ENCODE data around the gene GHITM.
"Not testable (repeated sequence)": the region's sequence is repeated elsewhere in the genome, so short reads cannot be mapped to it uniquely, and the experiment has no call there.

The GHITM gene

DNA sequence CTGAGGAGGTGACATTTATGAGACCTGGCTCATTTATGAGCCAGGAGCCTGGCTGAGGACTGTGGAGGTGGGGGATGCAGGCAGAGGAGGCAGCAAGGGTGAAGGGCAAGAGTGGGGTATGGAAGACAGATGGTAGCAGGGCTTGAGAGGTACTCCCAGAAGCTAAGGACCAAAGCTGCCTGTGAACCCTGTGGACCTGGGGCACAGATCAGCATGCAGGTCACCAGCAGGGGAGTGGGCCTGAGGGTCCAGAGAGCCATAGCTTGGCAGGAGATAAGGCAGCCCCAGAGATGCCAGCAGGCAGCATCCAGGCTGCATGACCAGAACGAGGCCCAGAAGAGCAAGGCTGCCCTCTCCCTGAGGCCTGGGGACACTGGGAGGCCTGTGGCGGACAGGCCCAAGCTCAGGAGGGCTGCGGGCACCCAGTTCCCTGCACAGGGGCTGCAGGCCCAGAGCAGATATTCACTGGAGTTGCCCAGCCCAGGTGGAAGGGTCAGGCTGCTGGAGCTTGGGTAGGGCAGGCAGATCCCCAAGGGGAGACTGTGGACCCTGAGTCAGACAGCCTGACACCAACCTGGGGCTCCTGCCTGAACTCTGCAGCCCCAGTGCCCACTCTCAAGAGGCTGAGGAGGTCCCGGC, 37.6 kb downstream of the GHITM start:
- DNase-seq = no peak

DNA sequence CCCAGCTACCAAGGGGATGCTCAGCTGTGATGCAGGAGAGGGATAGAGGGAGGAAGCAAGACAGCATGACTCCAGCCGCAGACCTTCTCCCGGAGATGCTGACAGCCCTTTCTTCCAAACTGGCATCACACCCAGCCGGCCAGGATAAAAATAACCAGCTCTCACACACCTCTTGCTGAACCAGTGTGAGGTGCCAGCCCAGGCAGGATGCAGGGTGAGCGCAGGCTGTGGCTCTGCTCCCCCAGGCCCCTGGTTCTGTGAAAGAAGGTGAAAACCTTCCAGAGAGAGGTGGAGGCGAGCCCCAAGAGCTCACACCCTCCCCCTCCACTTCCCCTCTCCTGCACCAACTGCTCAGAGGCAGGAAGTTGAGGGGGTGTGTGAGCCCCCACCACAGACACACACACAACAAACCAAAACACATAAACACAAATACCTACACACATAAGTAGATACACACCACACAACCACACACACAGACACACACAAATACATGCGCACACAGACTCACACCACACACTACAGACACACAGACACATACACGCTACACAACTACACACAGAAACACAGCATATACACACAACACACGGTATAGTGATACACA, 38.3 kb downstream of the GHITM start:
- peak; percentile 20 for DNase-seq

DNA sequence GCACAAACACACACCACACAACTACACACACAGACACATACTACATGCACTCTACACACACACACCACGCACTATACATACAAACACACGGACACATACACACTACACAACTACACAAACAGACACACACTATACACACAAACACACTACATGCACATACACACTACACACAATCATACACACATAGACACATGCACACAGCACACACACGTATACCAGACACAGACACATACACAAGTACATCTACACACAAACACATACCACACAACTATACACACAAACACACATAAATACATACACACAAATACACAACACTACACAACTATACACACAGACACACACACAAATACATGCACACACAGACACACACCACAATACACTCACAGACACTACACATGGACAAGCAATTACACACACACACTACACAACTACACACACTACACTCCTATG, 38.9 kb downstream of the GHITM start:
- DNase-seq = no peak

DNA sequence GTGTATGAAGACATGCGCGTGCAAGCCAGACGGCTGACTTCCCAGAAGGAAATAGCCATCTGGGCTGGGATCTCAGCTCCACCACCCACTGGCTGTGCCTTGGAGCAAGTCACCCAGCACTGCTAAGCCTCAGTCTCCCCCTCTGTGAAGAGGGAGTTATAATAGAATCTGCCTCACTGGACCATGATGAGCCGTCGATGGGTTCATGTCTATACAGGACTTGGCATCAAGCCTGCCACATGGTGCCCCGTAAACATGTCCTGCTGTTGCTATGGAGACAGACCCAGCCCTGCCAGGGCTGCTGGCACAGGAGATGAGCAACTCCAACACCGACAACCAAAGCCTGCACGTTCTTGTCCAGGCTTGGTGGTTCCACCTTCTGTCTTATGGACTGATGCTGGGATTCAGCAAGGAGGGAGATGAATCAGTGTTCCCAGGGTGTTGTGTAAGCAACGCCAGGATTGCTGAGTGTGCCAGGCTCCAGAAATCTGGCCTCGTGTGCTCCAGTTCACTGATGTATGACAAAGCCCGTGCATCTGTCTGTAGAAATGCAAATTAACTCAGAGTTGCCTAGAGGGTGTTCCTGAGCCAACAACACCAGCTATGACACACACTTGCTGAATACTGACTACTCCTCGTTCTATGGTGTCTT, 39.9 kb downstream of the GHITM start:
- no peak for DNase-seq

DNA sequence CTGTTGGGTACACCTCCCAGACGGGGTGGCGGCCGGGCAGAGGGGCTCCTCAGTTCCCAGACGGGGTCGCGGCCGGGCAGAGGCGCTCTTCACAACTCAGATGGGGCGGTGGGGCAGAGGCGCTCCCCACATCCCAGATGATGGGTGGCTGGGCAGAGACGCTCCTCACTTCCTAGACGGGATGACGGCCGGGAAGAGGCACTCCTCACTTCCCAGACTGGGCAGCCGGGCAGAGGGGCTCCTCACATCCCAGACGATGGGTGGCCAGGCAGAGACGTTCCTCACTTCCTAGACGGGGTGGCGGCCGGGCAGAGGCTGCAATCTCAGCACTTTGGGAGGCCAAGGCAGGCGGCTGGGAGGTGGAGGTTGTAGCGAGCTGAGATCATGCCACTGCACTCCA, 41.1 kb downstream of the GHITM start:
- not testable (repeated sequence) for DNase-seq

GRCh38 chr10:84181631-84182030, 42.3 kb downstream of the GHITM start:
- DNase-seq = no peak

GRCh38 chr10:84184517-84184916, 45.2 kb downstream of the GHITM start:
- DNase-seq = no peak

GRCh38 chr10:84185526-84186175, 46.3 kb downstream of the GHITM start:
- DNase-seq = no peak

GRCh38 chr10:84188815-84189214, 49.5 kb downstream of the GHITM start:
- no peak for DNase-seq

DNA sequence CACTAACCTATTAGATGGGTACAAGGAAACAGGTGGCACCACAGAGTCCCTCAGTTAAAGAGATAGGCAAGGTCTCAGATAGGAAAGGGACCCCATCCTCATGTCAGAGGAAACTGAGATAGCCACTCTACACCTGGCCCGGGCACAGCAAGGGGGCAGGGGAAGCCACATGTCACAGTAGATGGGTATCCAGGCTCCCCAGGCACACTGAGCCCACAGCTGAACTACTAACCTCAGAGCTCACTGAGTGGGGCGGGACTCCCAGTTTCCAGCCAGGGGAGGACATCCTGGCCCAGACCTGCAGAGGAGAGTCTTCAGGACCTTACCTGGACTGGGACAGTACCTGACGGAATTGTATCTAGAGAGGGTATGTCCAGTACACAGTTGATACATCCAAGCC, 51.3 kb downstream of the GHITM start:
- no peak for DNase-seq

GRCh38 chr10:84191106-84191505, 51.8 kb downstream of the GHITM start:
- DNase-seq = no peak

DNA sequence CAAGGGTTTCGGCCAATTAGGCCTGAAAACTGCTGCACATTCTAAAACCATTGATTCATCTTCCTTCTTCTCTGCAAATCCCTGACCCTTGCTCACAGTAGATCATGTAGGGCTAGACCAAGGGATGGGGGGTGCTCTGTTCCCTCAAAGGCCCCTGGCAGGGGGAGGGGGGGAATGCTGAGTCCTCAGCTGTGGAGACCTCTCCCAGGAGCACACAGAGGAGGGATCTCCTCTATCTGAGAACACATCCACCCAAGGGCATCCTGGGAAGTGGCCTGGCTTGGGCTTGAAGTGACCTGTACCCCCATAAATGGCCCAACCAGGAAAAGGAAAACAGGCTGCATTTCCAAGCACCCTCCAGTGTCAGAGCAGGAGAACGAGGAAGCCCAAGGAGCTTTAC, 54.0 kb downstream of the GHITM start:
- no peak for DNase-seq

- DNase-seq = no peak
Measured at GRCh38 chr10:84193846-84194423, 54.6 kb downstream of the GHITM start.

DNA sequence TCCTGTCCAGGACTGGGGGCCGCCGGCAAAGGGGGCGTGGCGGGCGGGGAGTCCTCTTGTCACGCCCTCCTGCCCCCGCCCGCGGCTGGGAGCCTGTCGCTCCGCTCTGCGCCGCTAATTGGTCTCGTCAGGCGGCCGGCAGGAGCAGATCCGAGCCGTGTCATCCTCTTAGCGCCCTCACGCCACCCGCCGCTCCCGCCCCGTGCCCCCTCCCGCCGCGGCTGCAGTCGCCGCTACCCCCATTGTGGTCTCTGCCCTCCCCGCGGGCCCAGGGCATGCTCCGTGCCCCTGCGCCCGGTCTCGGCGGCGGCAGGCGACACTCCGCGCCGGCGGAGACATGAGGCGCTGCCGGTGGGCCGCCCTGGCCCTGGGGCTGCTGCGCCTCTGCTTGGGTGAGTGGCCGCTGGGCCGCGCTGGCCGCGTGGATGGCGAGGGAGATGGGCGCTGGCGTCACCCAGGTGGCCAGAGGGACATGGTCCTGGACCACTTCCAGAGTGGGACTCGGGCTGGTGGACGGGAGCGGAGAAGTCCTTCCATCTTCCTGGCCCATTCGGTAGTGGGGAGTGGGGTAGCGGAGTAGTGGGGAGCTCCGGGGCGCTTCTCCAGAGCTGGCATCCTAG, 55.2 kb downstream of the GHITM start, which contains the start of gene CDHR1:
TSS of gene CDHR1 (plus strand) at position 114 of the 620 bp plus-strand sequence. CDS start at position 338, 224 bp downstream.
- peak; percentile 68 for DNase-seq

- DNase-seq = no peak
Measured at GRCh38 chr10:84195044-84195830, 55.9 kb downstream of the GHITM start.

GRCh38 chr10:84196083-84196482, 56.8 kb downstream of the GHITM start:
- DNase-seq = no peak

- no peak for DNase-seq
Measured at GRCh38 chr10:84196941-84197340, 57.6 kb downstream of the GHITM start.

DNA sequence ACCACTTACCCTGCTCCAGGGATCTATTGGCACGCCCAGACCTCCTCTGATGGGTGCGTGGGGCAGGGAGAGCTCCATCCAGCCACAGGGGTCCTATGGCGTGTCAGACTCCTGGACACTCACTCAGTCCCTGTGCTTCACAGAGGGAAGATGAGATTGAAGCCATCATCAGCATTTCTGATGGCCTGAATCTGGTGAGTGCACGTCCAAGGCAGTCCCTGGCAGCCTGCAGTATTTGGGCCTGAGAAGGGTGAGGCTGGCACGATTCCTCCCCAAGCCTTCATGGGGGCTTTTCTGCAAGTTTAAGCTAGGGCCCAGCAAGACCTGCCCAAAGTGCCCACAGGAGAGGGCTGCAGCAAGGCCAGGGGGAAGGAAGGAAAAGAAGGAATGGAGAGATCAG, 58.3 kb downstream of the GHITM start:
- DNase-seq = no peak

DNA sequence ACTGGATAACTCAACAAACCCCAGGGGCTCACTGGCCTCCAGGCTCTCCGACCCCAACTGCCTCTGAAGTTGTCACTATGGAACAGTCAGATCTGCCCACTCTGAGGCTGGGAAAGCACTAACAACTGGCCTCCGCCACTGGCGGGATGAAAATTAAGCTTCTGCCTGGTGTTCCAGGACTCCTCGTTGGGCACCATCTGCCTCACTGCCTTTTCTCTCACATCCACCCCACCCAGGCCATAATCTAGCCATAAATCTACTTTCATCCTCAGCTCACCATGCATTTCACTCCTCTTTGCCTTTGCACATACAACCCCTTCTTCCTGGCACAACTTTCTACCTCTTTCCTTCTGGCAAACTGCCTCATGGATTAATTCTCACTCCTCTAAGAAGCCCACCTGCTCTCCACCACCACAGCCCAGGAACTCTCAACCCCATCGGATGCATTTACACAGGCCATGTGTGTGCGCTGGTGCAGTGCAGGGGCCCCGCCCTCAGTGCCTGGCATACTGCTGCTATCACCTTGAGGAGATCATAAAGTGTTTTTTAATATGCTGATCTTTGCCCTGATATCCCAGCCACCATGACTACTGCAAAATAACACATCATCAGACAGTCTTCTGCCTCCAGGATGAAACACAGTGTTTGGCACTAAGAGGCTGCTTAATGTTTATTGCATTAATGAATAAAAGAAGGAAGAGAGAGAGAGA, 59.1 kb downstream of the GHITM start:
- no peak for DNase-seq

- DNase-seq = no peak
Measured at GRCh38 chr10:84200537-84201243, 61.4 kb downstream of the GHITM start.

DNA sequence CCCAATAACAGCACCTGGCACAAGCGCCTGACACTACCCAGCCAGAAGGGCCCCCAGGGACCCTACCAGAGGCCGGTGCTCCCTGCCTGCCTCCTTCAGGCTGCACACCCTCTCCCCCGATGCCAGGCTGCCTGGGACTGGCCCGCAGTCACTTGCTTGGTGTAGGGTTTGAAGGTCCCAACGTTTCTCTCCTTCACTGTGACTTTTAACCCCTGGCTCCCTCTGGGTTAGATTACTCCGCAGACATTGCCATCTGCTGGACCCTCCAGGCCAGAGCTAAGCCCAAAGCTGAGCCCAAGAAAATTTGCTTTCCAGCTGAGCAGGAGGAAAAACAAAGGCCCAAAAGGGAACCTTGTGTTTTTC, 61.9 kb downstream of the GHITM start:
- DNase-seq = no peak

Measured in stimulated activated CD4-positive, alpha-beta T cell treated with anti-CD3 and anti-CD28 coated beads, Interleukin-15, amount 100 ng/mL, for 24 hours (primary cell).